Urothelium cell line (cell line): ENCODE measurements around the gene ANKFN1.
A peak's percentile ranks its signal among the peaks of the same experiment; 100 is the strongest.

Source experiments
- DNase-seq: peaks from one replicate; pipeline ENCODE4 v3.0.0; 2011; ENCODE audit warnings: low spot score, mixed read lengths
- FAIRE-seq: peaks from 2 replicates; lab custom pipeline; 2011; peaks lifted over from hg19 to GRCh38; lab: Jason Lieb, UNC

Gene ANKFN1, protein sequence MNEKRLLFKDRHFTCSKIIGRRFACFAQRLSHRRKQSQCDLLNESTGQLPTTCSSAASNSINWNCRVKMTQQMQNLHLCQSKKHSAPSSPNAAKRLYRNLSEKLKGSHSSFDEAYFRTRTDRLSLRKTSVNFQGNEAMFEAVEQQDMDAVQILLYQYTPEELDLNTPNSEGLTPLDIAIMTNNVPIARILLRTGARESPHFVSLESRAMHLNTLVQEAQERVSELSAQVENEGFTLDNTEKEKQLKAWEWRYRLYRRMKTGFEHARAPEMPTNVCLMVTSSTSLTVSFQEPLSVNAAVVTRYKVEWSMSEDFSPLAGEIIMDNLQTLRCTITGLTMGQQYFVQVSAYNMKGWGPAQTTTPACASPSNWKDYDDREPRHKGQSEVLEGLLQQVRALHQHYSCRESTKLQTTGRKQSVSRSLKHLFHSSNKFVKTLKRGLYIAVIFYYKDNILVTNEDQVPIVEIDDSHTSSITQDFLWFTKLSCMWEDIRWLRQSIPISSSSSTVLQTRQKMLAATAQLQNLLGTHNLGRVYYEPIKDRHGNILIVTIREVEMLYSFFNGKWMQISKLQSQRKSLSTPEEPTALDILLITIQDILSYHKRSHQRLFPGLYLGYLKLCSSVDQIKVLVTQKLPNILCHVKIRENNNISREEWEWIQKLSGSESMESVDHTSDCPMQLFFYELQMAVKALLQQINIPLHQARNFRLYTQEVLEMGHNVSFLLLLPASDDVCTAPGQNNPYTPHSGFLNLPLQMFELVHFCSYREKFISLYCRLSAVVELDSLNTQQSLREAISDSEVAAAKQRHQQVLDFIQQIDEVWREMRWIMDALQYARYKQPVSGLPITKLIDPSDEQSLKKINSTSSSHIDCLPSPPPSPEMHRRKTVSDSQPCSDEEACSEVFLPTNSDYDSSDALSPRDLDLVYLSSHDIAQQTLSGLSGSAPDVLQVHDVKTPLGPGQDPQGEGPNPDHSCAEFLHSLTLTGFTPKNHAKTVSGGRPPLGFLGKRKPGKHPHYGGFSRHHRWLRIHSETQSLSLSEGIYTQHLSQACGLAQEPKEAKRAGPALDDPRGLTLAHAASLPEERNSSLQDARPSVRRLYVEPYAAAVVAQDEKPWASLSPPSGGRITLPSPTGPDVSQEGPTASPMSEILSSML

DNA sequence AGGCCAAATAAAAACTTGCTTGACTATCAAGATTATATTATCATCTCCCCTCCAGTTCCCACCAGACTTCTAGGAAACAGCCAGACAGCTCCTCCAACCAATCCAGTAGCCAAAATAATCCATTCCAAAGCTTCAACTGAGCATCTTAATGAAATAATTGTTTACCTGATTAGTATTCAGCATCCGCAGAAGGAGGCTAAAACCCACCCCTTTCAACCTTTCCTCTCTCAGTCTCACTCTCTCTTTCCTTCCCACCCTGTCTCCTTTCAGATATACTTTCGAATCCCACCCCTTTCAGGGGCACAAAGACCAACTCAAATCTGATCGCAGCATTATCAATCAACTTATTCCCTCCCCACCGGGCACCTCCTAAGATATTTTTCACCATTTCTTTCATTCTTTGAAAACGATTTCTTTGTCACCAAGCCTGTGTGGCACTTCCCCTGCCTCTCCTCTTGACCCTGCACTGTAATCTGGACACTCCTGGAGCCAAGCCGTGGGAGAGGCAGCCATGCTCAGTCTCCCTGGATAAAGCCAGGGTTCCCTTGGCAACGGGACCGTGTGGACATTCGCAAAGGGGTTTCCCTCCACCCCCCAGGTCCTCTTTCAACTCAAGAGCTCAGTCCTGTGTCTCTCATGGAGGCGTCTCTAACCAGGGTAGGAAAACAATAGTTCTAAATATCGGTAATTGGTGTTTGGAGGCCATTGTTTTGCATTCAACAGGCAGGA, at the start of gene ANKFN1:
Gene ANKFN1 (plus strand): TSS at position 602 of the 729 bp plus-strand sequence. CDS start 59,193 bp downstream, outside the sequence.
- FAIRE-seq (no peak), DNase-seq (no peak)

DNA sequence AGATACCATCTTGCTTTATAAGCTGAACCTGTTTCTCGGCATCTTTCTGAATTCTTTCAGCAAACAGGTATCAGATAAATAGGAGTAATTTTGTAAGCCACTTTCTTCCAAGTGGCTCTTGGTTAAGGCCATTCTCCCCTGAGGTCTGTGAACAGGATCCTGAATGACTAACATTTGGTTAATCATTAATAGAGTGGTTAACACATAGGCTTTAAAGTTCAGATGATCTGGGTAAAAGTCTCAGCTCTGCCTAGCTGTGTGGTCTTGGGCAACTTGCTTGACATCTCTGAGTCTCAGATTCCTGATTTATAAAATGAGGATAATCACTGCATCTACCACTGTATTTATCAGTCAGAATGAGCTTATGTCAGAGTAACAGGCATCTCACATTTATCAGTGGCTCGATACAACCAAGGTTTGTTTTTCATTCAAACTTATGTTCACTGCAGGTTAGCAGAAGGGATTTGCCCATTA, 44.4 kb upstream of the ANKFN1 start:
- FAIRE-seq = no peak
- no peak for DNase-seq

DNA sequence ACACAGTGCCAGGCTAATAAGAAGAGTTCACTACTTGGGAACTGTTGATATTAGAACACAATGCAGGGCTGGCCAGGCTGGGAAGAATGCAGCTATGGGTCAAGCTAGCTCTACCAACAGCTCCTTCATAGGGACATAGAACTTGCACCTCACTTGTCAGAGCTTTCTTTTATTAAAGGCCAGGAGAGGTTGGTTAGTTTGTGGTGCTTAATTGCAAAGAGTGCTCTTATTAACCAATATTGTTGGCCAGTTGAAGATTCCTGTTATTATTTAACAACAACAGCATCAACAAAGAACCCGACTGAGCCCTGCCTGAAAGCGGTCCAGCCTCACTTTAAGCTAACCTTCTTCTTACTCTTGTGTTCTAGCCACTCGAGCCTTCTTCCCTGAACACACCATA, 43.4 kb upstream of the ANKFN1 start:
- no peak for FAIRE-seq

DNA sequence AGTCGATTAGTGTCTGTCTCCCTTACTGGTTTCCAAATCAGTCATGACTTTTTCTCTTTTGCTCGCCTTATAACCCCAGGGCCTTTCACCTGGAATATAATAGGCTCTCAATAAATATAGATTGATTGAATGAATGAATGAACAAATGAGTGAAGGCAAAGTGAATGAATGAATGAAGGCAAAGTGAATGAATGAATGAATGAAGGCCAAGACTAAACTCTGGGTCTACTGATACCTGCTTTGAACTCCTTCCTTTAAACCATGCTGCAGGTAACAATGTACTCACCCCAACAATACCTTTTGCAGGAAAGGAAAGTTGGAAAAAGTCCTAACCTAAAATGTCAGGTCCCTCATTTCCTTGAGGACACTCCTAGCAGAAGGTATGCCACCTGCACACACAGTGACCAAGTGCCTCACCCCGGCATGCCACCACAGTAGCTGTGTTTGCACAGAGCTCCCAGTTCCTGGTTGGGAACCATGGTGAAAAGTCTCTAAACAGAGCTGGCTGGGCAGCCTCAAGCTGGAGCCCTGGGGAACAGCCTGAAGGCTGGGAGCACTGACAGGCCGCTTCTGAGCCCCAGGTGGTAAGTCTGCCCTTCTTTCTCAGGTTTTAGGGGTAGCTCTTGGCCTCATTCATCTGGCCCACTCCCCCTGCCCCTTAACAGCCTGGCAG, 42.7 kb upstream of the ANKFN1 start:
- FAIRE-seq (no peak), DNase-seq (no peak)

More for the DNA sequence above, 43.4 kb upstream of the ANKFN1 start:
- no peak for DNase-seq

DNA sequence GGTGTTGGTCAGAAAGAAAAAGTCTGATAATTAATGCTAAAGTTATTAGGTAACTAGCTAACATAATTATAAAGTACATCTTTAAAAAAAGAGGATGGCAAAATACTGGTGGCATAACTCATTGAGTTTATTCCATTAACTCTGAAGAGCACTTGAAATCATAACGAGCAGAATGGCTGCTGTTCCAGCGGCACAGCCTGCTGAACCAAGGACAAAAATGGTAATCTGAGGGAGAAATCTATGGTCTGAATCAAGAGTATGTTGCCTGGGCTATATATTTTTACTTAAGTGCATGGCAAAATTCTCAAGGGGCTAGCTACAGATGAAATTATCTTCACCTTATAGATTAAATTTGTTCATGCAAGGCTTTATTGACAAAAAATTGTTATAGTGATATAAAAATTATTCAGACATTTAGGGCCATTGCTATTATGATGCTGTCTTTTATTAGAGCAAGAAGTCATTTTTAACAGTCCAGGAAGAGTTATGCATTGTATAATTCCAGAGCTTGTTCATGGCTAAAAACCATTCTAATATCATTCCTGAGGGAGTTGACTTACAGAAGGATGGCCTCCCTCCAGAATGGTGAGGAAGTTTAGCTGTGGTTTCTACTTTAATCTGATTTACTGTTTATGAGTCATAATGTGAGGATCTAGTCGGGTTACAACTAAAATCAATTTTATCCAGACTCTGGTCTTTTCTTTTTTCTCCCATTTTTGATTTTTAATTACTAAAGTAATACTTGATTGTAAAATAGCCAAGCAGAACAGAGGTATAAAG, 41.4 kb upstream of the ANKFN1 start:
- no peak for FAIRE-seq
- DNase-seq = peak; percentile 54

DNA sequence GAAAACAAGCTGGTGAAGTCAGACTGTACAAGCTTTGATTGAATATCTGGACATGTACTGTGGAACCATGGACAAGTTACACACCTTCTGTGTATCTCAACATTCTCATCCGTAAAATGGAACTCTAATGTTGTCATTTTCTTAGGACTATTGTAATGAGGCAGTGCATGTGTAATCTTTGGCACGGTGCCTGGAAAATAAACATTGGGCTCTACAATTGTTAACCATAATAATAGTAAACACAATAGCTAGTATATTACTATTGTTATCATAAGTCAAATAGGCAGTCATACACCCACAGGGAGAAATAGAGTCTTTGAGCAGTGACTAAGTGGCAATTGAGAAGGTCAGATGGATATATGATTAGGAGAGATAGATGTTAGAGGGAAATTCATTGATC, 39.8 kb upstream of the ANKFN1 start:
- FAIRE-seq (no peak), DNase-seq (no peak)

DNA sequence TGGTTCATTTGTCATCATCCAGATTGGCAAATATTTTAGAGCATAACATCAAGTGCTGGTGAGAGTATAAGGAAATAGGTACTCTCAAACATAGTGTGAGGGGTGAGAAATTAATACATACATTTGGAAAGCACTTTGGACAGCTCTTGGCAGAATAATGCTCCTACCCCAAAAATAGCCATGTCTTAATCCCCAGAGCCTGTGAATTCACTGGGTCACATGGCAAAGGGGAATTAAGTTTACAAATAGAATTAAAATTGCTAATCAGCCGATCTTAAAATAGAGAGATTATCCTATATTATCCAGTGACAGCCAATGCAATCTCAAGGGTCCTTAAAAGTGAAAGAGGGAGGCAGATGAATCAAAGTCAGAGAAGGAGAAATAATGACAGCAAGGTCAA, 38.8 kb upstream of the ANKFN1 start:
- no peak for DNase-seq

DNA sequence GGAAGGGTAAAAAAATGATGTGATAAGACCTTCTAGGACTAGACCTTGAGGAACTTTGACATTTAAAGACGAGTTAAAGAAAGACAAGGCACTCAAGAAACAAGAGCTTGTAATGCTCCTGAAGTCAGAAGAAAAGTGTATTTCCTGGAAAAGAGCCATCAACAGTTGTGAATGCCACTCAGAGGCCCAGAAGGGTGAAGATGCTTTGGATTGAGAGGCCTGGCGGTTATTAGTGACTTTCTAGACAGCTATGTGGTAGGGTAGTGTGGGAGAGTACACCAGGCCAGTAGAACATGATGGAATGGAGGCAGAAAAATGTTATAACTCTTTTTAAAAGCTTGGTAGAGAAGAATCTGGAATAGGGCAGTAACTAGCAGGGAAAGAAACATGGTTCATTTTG, 34.1 kb upstream of the ANKFN1 start:
- DNase-seq (no peak), FAIRE-seq (no peak)

More for the DNA sequence above, 38.8 kb upstream of the ANKFN1 start:
- no peak for FAIRE-seq

DNA sequence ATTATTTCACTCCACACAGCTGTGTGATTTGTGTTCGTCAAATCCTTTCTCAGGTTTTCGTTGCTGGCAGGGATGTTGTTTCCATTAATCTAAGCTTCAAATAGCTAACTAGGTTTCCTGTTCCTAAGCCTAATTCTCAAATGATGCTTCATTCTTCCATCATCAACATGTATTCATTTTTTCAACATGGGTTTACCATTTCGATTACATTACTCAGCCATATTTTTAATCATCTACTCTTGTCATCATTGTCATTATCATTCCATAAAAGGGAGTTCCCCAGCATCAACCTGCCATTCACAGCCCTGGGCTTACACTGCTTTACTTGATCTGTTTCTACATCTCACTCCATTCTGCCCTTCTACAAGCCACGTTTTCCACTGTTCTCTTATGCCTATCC, 33.3 kb upstream of the ANKFN1 start:
- no peak for FAIRE-seq
- DNase-seq = no peak

DNA sequence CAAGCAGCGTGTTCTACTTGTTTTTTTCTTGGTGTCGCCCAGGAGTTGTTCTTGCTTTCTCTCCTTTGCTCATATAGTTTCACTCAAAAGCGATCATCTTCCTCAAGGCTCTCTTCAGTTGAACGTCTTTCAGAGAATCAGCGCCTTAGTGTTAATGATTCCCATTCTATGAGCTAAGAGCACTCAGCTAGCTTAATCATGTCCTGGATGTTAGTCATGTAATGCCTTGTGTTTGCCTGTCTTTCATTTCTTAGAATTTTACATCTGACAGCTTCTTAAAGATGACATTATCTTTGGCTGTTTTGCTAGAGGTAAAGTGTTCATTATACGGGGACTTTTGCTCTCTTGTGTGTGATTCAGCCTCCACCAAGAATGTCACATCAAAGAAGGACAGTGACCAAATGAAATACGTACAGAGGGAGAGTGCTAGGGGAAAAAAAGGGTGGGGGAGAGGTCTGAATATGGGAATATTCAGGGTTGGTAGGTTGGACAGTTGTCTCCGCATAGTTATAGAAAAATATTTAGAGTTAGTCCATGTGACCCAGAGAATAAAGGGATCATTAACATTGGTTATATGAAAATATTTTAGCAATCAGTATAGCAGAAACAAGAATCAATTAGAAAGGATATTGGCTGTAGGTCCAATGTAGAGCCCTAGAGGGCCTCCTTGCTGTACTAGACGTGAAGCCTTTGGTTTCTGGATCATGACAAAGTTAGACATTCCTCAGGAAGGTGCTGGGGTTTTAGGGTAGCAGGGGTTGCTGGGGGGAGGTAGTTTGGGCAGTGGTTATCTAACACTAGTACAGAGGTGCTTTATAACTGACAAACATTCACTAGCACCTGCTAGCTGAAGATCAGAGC, 31.9 kb upstream of the ANKFN1 start:
- no peak for FAIRE-seq

DNA sequence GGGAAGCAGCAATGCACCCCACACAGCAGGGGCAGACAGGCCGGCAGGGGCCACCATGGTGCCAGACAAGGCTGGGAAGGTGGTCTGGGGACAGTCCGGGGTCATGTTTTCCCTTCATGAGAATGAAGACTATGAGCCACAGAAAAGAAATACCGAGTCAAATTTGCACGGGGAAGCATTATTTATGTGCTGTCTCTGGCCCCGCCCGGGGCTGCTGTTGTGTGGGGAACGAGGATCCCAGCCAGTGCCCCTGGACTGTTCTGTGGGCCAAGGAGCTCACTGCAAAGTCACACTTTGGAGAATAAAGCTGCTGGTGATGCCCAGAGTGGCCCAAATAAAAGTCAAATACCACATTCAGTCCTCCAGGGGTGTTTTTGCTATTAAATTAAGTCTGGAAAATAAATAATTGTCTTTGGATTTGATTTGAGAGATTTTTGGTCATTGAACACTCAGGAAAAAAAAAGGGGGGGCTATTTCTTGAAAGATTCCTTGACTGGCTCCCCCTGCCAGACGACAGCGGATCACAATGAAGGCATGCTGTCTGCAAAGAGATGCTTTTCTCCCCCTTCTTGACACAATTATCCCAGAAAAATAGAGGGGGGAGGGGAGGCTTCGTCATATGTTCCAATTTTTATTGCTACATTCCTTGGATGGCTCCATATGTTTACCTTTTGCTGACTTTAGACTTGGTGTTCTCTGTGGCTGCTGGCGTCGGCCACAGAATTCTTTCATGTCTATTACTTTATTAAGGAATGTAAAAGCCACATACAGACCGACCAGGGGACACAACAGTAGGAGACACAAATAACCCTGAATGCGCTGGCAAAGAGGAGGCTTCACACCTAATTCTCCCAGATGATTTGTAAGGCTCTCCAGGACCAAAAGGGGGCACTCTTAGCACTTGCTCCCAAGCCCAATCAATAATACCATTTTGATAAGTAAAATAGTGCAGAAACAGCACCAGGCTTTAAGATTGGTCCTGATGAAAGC, 27.1 kb upstream of the ANKFN1 start:
- FAIRE-seq (no peak), DNase-seq (peak; percentile 73)

More for the DNA sequence above, 31.9 kb upstream of the ANKFN1 start:
- no peak for DNase-seq

DNA sequence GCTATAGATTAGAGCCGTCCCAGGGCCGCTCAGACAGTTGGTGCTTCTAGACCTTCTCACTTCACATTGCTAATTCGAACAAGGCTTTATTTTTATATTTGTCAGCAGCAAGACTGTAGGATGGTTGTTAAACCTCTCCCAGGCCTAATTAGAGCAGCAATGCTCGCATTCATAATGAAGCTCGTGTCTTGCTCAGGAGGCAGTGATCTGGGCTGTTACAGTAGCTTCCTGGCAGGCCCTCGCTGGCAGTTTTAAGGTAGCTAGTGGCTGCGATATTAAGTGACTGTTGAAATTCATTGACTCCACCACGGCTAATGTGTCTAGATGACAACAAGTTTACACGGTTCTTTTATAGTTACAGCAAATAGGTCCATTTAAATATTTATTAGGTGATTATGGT, 23.2 kb upstream of the ANKFN1 start:
- FAIRE-seq (no peak), DNase-seq (no peak)

DNA sequence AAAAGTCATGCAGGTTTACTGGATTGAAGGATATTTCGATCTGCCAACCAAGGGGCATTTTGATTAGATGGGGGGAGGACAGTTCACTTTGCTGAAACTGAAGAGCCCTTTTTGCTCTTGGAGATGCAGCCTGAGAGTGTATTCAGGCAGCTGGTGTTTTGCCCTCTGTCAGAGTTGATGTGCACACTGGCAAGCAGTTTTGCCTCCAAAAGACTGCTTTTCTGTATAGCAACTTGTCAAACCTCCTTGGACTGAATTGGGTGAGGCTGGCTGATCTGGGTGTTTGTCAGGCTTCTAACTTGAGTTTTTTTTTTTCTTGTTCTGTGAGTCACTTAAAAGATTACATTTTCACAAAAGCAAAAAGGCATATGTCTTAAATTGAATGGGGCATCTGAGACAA, 22.6 kb upstream of the ANKFN1 start:
- FAIRE-seq (no peak), DNase-seq (no peak)

DNA sequence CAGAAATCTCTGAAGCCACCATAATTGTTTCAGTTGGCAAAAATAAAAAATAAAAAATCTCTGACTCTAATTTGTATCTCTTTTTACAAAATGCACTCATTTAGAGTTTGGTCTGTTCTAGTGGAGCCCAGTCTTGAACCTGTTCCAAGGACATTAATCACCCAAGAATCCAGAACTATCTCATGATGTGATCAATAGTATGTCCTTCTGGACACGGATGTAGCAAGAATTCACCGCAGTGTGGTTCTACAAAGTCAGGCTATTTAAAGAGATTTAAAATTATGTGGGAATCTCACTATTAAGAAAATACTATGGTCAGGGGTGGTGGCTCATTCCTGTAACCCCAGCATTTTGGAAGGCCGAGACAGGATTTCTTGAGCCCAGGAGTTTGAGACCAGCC, 21.8 kb upstream of the ANKFN1 start:
- DNase-seq (no peak), FAIRE-seq (no peak)

DNA sequence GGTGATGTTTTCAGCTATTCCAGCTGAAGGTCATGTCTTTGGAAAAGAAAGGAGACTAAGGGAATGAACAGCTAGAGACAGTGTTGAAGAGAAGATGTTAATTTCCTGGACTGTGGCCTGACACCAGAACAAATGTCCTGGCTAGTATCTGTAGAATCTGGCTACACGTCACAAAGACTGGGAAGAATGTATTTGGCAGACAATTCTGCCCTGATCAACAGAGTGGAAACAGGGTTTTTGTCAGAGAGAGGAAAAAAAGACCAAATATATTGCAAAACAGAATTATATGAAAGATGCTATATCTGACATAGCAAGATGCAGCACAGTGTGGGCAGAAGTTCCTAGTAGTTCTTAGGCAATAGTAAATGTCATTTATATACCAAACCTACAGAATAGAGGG, 17.0 kb upstream of the ANKFN1 start:
- FAIRE-seq = no peak
- no peak for DNase-seq

DNA sequence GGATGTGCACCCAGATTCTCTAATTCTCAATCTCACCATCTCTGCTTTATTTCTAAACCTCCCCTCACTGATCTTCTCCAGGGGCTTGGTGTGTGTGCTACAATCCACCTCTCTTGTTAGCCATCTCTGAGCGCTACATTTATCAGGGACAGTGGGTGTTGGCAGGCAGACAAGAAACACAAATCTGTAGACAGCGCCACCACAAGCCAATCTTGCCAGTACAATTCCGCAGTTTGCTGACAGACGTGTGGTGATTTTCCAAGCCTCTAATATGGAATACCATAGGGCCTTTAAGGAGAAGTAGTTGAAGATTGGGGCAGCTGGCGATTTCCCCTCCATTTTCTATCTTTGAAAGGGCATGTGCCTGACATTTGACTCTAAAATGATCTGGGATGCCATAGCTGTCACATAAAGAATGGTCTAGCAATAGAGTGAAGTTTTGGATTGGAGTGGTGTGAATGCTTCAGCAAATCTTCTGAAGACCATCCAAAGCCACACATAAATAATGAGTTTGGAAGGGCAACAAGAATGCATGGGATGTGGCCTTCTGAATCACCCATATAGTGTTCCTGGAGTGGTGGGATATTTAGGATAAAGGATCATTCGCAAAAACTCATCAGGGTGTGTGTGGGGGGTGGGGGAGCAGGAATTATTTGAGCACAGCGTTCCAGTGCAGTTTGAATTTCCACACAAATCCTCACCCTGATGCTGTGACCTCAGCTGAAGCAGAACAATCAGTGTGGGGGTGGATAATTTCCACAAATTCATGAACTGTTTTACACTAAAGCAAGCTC, 12.0 kb upstream of the ANKFN1 start:
- no peak for FAIRE-seq

More for the DNA sequence above, 12.0 kb upstream of the ANKFN1 start:
- DNase-seq = no peak
